Measurements from ENCODE around the gene GHRHR.

- TF ChIP-seq SMARCA5 (IDR thresholded peaks at IDR 0.05): no peak
- TF ChIP-seq ETV6 (conservative IDR thresholded peaks at IDR 0.05 in 1 of 2, IDR thresholded peaks at IDR 0.05 in 1 of 2; ENCODE audit: borderline replicate concordance in 1 of 2, low read depth in 1 of 2): no peak
- TF ChIP-seq SIX5 (IDR thresholded peaks at IDR 0.05; ENCODE audit: low read depth, low read length, severe bottlenecking): no peak
- no peak for TF ChIP-seq FOXM1 (IDR thresholded peaks at IDR 0.05; ENCODE audit: low read depth, low read length)
- no peak for TF ChIP-seq POLR2A (IDR thresholded peaks at IDR 0.05; ENCODE audit: low read depth, low read length)
- no peak for TF ChIP-seq CTCF (IDR thresholded peaks at IDR 0.05 in 2 of 3, conservative IDR thresholded peaks at IDR 0.05 in 1 of 3; ENCODE audit: control insufficient read depth in 2 of 3, extremely low read depth in 1 of 3, insufficient read depth in 1 of 3, low read depth in 3 of 3, low read length in 3 of 3)
- no peak for TF ChIP-seq BHLHE40 (IDR thresholded peaks at IDR 0.05; ENCODE audit: borderline replicate concordance in 1 of 2, low read depth in 2 of 2, low read length in 1 of 2)
- TF ChIP-seq RCOR1 (conservative IDR thresholded peaks at IDR 0.05; ENCODE audit: low read depth, low read length): no peak
- TF ChIP-seq, protein P1, sequence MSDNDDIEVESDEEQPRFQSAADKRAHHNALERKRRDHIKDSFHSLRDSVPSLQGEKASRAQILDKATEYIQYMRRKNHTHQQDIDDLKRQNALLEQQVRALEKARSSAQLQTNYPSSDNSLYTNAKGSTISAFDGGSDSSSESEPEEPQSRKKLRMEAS (IDR thresholded peaks at IDR 0.05; ENCODE audit: low read depth, low read length): no peak
- TF ChIP-seq SREBF2 (IDR thresholded peaks at IDR 0.05; ENCODE audit: low read length): no peak
- TF ChIP-seq CHD2 (IDR thresholded peaks at IDR 0.05; ENCODE audit: borderline replicate concordance, low read depth, low read length): no peak
- TF ChIP-seq MEF2A (IDR thresholded peaks at IDR 0.05; ENCODE audit: insufficient read depth, low read depth, low read length): no peak
- TF ChIP-seq POLR2AphosphoS5 (IDR thresholded peaks at IDR 0.05; ENCODE audit: low read length): no peak
Measured at GRCh38 chr7:30989824-30990672, 26.3 kb downstream of the GHRHR start.

All from GM12878 (cell line).